GM23248 (cell line): ENCODE results near the gene SEMA6A. TPM values are rescaled to one million over a fixed set of nuclear protein-coding genes. Genes with fewer than 3 reads are reported as not detected.

ENCODE experiments used
- DNase-seq: peaks from one replicate; pipeline ENCODE4 v3.0.0-alpha.2; 2015
- H2AFZ ChIP-seq: fragments of 200-600 bp; sonication (generic); 2 replicates; pipeline ENCODE4 v1.6.1; 2016; ENCODE audit warnings: antibody characterized with exemption
- H3F3A ChIP-seq: fragments of 200-600 bp; sonication (generic); 2 replicates; pipeline ENCODE4 v1.6.1; 2016; ENCODE audit warnings: mild to moderate bottlenecking, antibody characterized with exemption, mixed run types; ENCODE audit not compliant: insufficient read depth
- H3K27ac ChIP-seq: fragments of 200-600 bp; sonication (generic); 2 replicates; pipeline ENCODE4 v1.5.1; 2016; ENCODE audit warnings: mild to moderate bottlenecking
- H3K27me3 ChIP-seq: fragments of 200-600 bp; sonication (generic); replicated peaks from 2 replicates; pipeline ENCODE4 v1.6.1; 2016; ENCODE audit warnings: mild to moderate bottlenecking; ENCODE audit not compliant: insufficient read depth
- H3K36me3 ChIP-seq: fragments of 200-600 bp; sonication (generic); 2 replicates; pipeline ENCODE4 v1.6.1; 2016; ENCODE audit warnings: low read depth, mild to moderate bottlenecking
- H3K4me1 ChIP-seq: fragments of 200-600 bp; sonication (generic); 2 replicates; pipeline ENCODE4 v1.6.1; 2016; ENCODE audit warnings: mild to moderate bottlenecking; ENCODE audit not compliant: insufficient read depth
- H3K4me2 ChIP-seq: fragments of 200-600 bp; sonication (generic); one replicate; pipeline ENCODE4 v1.6.1; 2016; ENCODE audit warnings: mild to moderate bottlenecking; ENCODE audit not compliant: unreplicated experiment
- H3K4me3 ChIP-seq: fragments of 200-600 bp; sonication (generic); 2 replicates; pipeline ENCODE4 v1.5.1; 2016; ENCODE audit warnings: mild to moderate bottlenecking
- H3K79me2 ChIP-seq: fragments of 200-600 bp; sonication (generic); 2 replicates; pipeline ENCODE4 v1.6.1; 2016; ENCODE audit warnings: mild to moderate bottlenecking; ENCODE audit not compliant: insufficient read depth
- H3K9ac ChIP-seq: fragments of 200-600 bp; sonication (generic); 2 replicates; pipeline ENCODE4 v1.6.1; 2016; ENCODE audit warnings: mild to moderate bottlenecking
- H3K9me2 ChIP-seq: fragments of 200-600 bp; sonication (generic); 2 replicates; pipeline ENCODE4 v1.6.1; 2016; ENCODE audit warnings: mixed run types, mild to moderate bottlenecking, moderate library complexity; ENCODE audit not compliant: insufficient read depth
- H3K9me3 ChIP-seq: fragments of 200-600 bp; sonication (generic); one replicate; pipeline ENCODE4 v1.6.1; 2017; ENCODE audit warnings: low read depth
- H4K20me1 ChIP-seq: fragments of 200-600 bp; sonication (generic); 2 replicates; pipeline ENCODE4 v1.6.0; 2016; ENCODE audit not compliant: insufficient read depth
- EZH2 ChIP-seq: fragments of 200-600 bp; sonication (generic); IDR thresholded peaks from 2 replicates; pipeline ENCODE4 v1.6.1; 2018; ENCODE audit warnings: antibody characterized with exemption, mild to moderate bottlenecking; ENCODE audit not compliant: insufficient read depth, poor library complexity, severe bottlenecking
- EZH2phosphoT487 ChIP-seq: fragments of 200-600 bp; sonication (generic); IDR thresholded peaks from 2 replicates; pipeline ENCODE4 v1.6.1; 2018; ENCODE audit warnings: antibody characterized with exemption, moderate library complexity, mild to moderate bottlenecking, low read depth; ENCODE audit not compliant: insufficient read depth
- WGBS, 2 experiments: methylation state at CpG; one replicate each; pipeline ENCODE4 v1.1.6; 2015 to 2017; ENCODE audit warnings: low lambda C conversion rate in 2 of 2, low coverage in 1 of 2; ENCODE audit errors: missing lambda C conversion rate in 2 of 2; 5-methylcytosine and 5-hydroxymethylcytosine counted together
- in situ Hi-C: fragments of 300-500 bp; cut with MboI; formaldehyde crosslinking; loops from 2 replicates; pipeline ENCODE4 v1.15.0; 2020
- polyA plus RNA-seq: library from polyadenylated mRNA; unstranded; fragments of >200 nt; fragmentation: Nextera tagmentation; extraction: Ambion mirVana; gene quantifications from 2 replicates; pipeline ENCODE4 v1.2.1, GENCODE V29; 2016
- total RNA-seq: library from RNA; depleted of rRNA; stranded (reverse); fragments of >200 nt; shearing (Covaris generic); gene quantifications from 2 replicates; pipeline ENCODE4 v1.2.3, GENCODE V29; 2014

SEMA6A gene
- total and polyA plus RNA-seq, 2 experiments from 2014 or later = under 0.01 to 0.79 TPM

DNA sequence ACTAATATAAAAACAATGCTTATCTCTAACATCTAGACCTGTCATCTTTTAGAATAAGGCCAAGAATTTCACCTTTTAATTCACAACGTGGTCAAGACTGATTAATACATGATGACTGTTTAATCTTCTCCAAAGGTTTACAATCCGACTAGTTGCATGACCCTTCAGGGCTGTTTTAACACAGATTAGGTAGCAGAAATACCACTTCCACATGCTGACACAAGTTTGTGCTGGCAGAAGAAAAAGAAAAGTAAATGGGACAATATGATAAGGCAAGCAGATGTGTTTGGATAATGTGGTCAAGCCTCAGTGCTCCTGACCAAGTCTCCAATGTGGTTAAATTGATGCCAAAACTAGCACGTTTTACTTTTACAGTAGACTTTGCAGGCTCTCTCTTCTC is 31.1 kb downstream of the SEMA6A start:
- 36 to 54% methylated on average over 3 of the region's 3 CpGs for WGBS, 2 experiments
- no peaks in the 10 kb centered on the region for H3K79me2 ChIP-seq
- H3K4me1 ChIP-seq = no peaks in the 10 kb centered on the region
- no peaks in the 10 kb centered on the region for H3F3A ChIP-seq
- no peak overlapping the region for H3K9ac ChIP-seq
- H4K20me1 ChIP-seq = no peaks in the 10 kb centered on the region
- no peak overlapping the region for H3K27ac ChIP-seq
- no peaks in the 10 kb centered on the region for H3K9me2 ChIP-seq
- H3K27me3 ChIP-seq = no peaks in the 10 kb centered on the region
- H3K4me3 ChIP-seq = no peak overlapping the region
- H3K4me2 ChIP-seq = no peak overlapping the region
- in situ Hi-C loops = no loop called here
- no peaks in the 10 kb centered on the region for H3K9me3 ChIP-seq
- TF ChIP-seq EZH2 (no peak), EZH2phosphoT487 (no peak)
- H3K36me3 ChIP-seq = no peaks in the 10 kb centered on the region
- no peak overlapping the region for H2AFZ ChIP-seq
- no peak for DNase-seq

DNA sequence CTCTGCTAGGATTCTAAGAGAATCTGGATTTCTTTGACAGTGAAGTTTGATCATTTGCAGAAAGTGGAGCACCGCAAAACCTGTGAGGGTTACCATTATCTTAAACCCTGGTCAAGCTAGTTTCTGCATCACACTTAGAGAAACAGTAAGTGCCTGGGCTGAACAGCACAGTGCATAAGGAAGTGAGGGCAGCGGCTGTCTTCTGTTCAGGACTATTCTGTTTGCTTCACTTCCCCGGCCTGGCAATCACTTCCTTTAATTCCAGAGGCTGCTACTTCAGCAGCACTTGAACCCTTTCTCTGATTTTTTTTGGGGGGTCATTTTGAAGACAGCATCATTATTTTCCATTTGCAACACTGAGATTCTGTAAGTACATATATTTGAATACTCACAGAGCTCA is 32.0 kb downstream of the SEMA6A start:
- Histone ChIP-seq H3K4me3 (no peak overlapping the region), H4K20me1 (no peaks in the 10 kb centered on the region), H3K27ac (no peak overlapping the region), H3F3A (no peaks in the 10 kb centered on the region), H3K27me3 (no peaks in the 10 kb centered on the region), H3K9ac (no peak overlapping the region), H3K9me2 (no peaks in the 10 kb centered on the region), H3K79me2 (no peaks in the 10 kb centered on the region), H3K4me2 (no peak overlapping the region), H3K9me3 (no peaks in the 10 kb centered on the region), H3K4me1 (no peaks in the 10 kb centered on the region), H3K36me3 (no peaks in the 10 kb centered on the region), H2AFZ (no peak overlapping the region)
- 84 to 85% methylated on average over 3 of the region's 3 CpGs for WGBS, 2 experiments
- in situ Hi-C loops = no loop called here
- no peak for DNase-seq
- TF ChIP-seq EZH2 = no peak
- TF ChIP-seq EZH2phosphoT487 = no peak

DNA sequence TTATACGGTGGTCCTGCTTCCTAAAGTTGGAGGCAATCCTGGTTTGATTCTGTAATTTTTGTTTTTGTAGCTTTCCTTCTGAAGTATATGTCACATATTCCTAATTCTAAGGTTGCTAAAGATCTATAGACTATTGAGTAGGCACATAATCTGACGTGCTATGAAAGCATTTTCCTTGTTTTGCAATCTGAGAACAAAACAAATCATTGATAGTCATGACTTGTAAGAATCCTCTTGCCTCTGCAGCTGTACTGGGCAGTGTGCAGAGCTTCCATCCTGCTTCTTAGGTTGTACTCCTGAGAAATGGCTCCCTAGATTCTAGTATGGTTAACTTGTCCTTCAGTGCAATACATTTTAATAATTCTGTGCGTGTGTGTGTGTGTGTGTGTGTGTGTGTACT is 35.4 kb downstream of the SEMA6A start:
- Histone ChIP-seq H4K20me1 (no peaks in the 10 kb centered on the region), H3K36me3 (no peaks in the 10 kb centered on the region), H3K9me2 (no peaks in the 10 kb centered on the region), H3F3A (no peaks in the 10 kb centered on the region), H3K4me2 (no peak overlapping the region), H3K27ac (no peak overlapping the region), H2AFZ (no peak overlapping the region), H3K4me1 (no peaks in the 10 kb centered on the region), H3K9ac (no peak overlapping the region), H3K9me3 (no peaks in the 10 kb centered on the region), H3K4me3 (no peak overlapping the region), H3K79me2 (no peaks in the 10 kb centered on the region), H3K27me3 (no peaks in the 10 kb centered on the region)
- WGBS, 2 experiments = 54 to 56% methylated on average over 3 of the region's 3 CpGs
- no peak for DNase-seq
- in situ Hi-C loops = no loop called here
- TF ChIP-seq EZH2phosphoT487 = no peak
- no peak for TF ChIP-seq EZH2

DNA sequence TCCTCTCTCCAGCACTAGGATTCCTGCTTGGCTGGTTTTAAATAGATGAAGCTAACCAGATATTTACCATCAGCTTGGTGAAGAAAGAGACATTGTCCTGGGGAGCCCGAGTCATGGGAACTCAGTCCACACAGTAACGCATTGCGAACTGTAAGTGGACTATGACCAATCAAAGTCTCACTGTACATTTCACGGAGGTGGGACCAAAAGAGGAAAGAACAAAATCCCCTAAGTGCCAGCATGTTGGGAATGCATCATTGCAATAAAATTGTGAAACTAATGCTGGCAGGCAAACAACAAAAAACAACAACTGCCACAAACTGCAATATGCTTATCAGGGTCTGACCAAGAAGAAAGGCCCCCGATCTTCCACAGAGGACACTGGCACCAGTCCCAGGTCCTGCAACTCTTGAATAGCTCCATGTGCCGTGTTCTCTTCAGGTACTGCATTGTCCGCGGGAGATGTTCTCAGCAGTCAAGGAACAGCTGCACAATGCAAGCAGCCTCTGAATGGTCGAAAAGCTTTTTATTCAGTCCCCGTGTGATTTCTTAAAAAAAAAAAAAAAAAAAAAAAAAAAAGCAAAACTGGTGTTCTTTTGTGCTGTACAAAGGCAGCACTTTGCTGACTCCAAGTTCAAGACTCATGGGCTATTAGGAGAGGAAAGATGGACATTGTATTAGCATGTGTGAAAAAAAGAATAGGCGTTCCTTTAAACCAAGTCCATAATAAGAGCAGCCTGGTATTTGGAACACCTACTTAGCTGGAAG is 38.1 kb downstream of the SEMA6A start:
- no peak overlapping the region for H3K27ac ChIP-seq
- 28 to 34% methylated on average over 11 of the region's 11 CpGs for WGBS, 2 experiments
- no peaks in the 10 kb centered on the region for H4K20me1 ChIP-seq
- H3K9me2 ChIP-seq = no peaks in the 10 kb centered on the region
- TF ChIP-seq EZH2phosphoT487 (no peak), EZH2 (no peak)
- DNase-seq = no peak
- H3K4me3 ChIP-seq = no peak overlapping the region
- H3K9ac ChIP-seq = no peak overlapping the region
- no peaks in the 10 kb centered on the region for H3K36me3 ChIP-seq
- no peak overlapping the region for H3K4me2 ChIP-seq
- no peaks in the 10 kb centered on the region for H3K9me3 ChIP-seq
- no peaks in the 10 kb centered on the region for H3K27me3 ChIP-seq
- no peaks in the 10 kb centered on the region for H3K79me2 ChIP-seq
- H2AFZ ChIP-seq = no peak overlapping the region
- in situ Hi-C loops = no loop called here
- no peaks in the 10 kb centered on the region for H3F3A ChIP-seq
- no peaks in the 10 kb centered on the region for H3K4me1 ChIP-seq
